PFSK-1 (cell line): ENCODE results near the gene MEIOSIN.

ENCODE experiments used
- FOXP2 ChIP-seq: optimal IDR thresholded peaks from 2 replicates; pipeline ENCODE3; 2011; ENCODE audit warnings: borderline replicate concordance, control low read depth, inconsistent platforms; ENCODE audit not compliant: insufficient read depth; ENCODE audit errors: extremely low read length, extremely low read depth
- POLR2AphosphoS5 ChIP-seq: IDR thresholded peaks from 2 replicates; pipeline ENCODE4 v1.6.1; 2012; ENCODE audit warnings: low read depth, mild to moderate bottlenecking, control low read depth, low read length, moderate library complexity
- SIN3A ChIP-seq: IDR thresholded peaks from 2 replicates; pipeline ENCODE4 v1.6.1; 2012; ENCODE audit warnings: mild to moderate bottlenecking, low read length, moderate library complexity, borderline replicate concordance; ENCODE audit not compliant: insufficient read depth
- TAF1 ChIP-seq: IDR thresholded peaks from 2 replicates; pipeline ENCODE4 v1.6.1; 2012; ENCODE audit warnings: low read length, control low read depth, borderline replicate concordance; ENCODE audit not compliant: insufficient read depth
- TF ChIP-seq, protein P1 (sequence below), 2 experiments: IDR thresholded peaks; 2 replicates each; pipeline versions ENCODE4 v1.6.1 to v1.8.0; 2011 to 2012; ENCODE audit warnings: low read depth in 2 of 2, low read length in 2 of 2, control low read depth in 1 of 2, inconsistent platforms in 1 of 2, mild to moderate bottlenecking in 1 of 2, moderate library complexity in 1 of 2; ENCODE audit not compliant: insufficient read depth in 1 of 2

MEIOSIN gene

GRCh38 chr19:45715139-45715538 is 18.1 kb upstream of the MEIOSIN start:
- TF ChIP-seq FOXP2 (no peak), SIN3A (no peak), TAF1 (no peak), POLR2AphosphoS5 (no peak)
- TF ChIP-seq, protein P1, sequence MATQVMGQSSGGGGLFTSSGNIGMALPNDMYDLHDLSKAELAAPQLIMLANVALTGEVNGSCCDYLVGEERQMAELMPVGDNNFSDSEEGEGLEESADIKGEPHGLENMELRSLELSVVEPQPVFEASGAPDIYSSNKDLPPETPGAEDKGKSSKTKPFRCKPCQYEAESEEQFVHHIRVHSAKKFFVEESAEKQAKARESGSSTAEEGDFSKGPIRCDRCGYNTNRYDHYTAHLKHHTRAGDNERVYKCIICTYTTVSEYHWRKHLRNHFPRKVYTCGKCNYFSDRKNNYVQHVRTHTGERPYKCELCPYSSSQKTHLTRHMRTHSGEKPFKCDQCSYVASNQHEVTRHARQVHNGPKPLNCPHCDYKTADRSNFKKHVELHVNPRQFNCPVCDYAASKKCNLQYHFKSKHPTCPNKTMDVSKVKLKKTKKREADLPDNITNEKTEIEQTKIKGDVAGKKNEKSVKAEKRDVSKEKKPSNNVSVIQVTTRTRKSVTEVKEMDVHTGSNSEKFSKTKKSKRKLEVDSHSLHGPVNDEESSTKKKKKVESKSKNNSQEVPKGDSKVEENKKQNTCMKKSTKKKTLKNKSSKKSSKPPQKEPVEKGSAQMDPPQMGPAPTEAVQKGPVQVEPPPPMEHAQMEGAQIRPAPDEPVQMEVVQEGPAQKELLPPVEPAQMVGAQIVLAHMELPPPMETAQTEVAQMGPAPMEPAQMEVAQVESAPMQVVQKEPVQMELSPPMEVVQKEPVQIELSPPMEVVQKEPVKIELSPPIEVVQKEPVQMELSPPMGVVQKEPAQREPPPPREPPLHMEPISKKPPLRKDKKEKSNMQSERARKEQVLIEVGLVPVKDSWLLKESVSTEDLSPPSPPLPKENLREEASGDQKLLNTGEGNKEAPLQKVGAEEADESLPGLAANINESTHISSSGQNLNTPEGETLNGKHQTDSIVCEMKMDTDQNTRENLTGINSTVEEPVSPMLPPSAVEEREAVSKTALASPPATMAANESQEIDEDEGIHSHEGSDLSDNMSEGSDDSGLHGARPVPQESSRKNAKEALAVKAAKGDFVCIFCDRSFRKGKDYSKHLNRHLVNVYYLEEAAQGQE (IDR thresholded peaks at IDR 0.05; ENCODE audit: insufficient read depth in 1 of 2, low read depth in 2 of 2, low read length in 2 of 2) = no peak

DNA sequence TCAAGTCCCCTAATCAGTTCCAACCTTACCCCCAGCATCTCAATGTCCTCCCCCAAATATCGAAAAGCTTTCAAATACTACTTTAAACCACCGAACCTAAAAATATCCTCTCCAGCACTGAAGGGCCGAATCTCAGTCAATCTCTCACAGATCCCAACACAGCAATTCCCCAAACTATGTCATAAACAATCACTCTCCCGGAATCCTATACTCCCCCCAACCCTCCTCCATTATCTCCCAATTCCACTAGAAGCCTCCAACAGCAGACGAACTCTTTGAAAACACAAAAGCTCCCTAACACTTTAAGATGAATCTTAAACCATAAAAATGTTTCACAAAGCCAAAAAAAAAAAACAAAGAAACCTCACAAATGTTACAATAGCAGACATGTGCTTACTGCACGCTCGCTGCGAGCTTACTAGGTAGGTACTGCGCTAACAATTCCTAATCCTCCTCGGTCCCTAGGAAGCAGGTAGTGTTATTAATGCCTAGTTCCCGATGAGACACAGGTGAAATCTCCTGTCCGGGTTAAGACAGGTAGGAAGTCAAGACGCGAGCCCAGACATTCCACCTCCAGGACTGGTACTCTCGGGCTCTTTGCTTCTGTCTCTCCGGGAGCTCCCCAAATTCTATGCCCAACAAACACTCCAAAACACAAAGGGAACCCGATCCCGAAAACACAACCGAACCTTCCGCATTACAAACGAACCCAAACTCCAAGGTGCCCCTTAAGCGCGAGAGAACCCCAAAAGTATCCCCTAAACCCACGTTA is 16.7 kb upstream of the MEIOSIN start:
- TF ChIP-seq SIN3A (no peak), FOXP2 (no peak), TAF1 (no peak), POLR2AphosphoS5 (no peak)
- TF ChIP-seq, protein P1 (IDR thresholded peaks at IDR 0.05; ENCODE audit: insufficient read depth in 1 of 2, low read depth in 2 of 2, low read length in 2 of 2) = no peak

DNA sequence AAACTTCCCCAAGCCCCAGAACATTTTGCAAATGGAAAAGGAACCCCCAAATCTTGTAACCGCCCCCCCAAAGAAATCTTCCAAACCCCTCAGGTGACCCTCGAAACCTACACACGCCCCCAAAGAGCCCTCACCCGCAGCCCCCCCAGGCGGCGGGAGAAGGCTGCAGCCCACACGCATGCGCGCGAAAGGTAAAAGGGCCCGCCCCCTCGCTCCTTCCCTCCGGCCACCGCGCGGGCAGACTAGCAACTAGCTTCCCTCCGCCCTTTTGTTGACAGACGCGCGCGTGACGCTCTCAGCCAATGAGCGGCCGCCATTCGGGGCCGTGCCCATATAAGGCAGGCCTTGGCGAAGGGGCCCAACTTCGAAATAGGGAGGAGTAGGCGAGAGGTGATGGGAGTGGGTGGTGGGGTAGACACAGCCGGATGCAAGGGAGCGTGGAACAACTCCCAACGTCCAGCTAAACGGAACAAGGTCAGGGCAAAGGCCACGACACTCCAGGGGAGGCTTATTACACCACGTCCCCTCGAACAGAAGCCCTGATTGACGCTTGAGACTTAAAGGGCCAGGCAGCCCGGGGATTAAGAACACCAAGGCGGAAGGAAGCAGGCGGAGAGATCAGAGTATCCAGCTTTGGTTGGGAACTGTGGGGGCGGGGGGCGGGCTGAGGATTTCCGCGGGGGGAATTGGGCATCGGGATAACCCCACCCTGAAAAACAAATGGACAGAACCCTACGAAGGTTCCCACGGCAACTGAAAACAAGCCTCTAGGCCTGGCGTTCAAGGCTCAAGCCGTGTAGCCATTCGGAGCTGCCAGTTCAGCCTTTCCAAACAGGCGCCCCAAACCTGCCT is 15.9 kb upstream of the MEIOSIN start:
- peak; percentile 48; the same call in 1 of the 2 replicates for TF ChIP-seq SIN3A
- peak; percentile 59; the same call in 1 of the 2 replicates for TF ChIP-seq TAF1
- TF ChIP-seq, protein P1 (IDR thresholded peaks at IDR 0.05; ENCODE audit: insufficient read depth in 1 of 2, low read depth in 2 of 2, low read length in 2 of 2) = 0 out of 4 replicates have a peak, but pooled peaks of 1 of the 2 experiments have one; percentile 49
- no peak; the same call in 1 of the 2 replicates for TF ChIP-seq POLR2AphosphoS5
- TF ChIP-seq FOXP2 = peak; percentile 99

GRCh38 chr19:45717983-45718650 is 15.1 kb upstream of the MEIOSIN start:
- no peak for TF ChIP-seq FOXP2
- no peak for TF ChIP-seq POLR2AphosphoS5
- TF ChIP-seq TAF1 = no peak
- TF ChIP-seq, protein P1 (IDR thresholded peaks at IDR 0.05; ENCODE audit: insufficient read depth in 1 of 2, low read depth in 2 of 2, low read length in 2 of 2) = no peak
- no peak for TF ChIP-seq SIN3A
